HG03095 (cell line): ENCODE results near the gene EZH1.
"Not testable (repeated sequence)": the region's sequence is repeated elsewhere in the genome, so short reads cannot be mapped to it uniquely, and the experiment has no call there.

Experiments
- ATAC-seq: cut with Tn5 transposase; IDR thresholded peaks from one replicate; pipeline ENCODE4 v1.9.1; 2021; ENCODE audit warnings: moderate library complexity; ENCODE audit not compliant: unreplicated experiment

The EZH1 gene

DNA sequence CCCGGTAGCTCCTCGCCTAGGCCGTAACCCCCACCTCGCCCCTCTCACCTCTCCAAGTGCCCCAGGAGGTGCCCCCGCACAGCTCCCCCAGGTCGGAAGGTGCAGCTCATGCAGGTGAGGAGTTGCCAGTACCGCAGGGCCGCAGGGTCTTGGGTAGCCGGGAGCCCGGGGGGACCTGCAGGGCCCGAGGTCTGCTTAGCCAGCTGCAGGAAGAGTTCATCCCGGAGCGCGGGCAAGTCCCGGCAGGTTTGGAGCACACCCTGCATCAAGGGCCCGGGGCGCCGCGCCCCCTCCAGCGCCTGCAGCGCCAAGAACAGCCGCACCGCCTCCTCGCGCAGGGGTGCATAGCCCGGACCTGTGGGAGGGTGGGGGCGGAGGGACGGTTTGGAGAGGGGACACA lies 72.8 kb downstream of the EZH1 start:
- ATAC-seq = no peak

DNA sequence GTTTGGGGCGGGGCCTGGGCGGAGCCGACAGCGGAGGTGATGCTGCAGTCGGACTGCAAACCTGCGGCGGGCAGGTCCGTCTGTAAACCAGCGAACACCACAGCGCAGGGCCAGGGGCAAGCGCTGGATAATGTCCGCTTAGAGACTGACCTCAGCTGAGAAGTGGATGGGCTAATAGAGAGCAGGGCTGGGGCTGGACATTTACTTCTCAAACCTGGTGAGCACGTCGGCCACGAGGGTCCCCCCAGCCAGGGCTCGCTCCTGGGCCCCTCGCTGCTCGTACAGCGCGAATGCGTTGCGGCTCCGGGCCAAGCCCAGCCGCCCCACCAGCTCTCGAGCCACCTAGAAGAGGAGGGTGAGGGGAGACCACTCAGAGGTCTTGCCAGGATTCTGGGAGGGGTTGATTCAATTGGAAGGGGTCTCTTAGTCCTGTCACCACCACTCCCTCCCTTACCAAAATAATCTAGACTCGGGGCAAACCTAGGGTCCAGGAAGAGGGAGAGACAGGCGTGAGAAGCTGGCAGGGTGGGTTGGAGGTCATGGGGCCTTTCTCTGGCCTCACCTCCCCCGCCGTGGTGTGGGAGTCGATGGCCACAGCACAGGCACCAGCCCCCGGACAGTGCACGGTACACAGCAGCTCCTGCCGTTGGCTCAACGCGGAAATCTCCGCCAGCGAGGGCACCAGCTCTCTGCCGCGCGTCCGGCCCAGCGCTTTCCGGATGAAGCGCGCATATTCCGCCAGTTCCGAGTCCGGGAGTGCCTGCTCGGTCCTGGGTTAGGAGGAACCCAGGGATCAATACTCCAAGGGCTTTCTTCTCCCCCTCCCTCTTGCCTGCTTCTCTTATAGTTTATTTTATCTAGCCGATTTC lies 73.8 kb downstream of the EZH1 start:
- no peak for ATAC-seq

DNA sequence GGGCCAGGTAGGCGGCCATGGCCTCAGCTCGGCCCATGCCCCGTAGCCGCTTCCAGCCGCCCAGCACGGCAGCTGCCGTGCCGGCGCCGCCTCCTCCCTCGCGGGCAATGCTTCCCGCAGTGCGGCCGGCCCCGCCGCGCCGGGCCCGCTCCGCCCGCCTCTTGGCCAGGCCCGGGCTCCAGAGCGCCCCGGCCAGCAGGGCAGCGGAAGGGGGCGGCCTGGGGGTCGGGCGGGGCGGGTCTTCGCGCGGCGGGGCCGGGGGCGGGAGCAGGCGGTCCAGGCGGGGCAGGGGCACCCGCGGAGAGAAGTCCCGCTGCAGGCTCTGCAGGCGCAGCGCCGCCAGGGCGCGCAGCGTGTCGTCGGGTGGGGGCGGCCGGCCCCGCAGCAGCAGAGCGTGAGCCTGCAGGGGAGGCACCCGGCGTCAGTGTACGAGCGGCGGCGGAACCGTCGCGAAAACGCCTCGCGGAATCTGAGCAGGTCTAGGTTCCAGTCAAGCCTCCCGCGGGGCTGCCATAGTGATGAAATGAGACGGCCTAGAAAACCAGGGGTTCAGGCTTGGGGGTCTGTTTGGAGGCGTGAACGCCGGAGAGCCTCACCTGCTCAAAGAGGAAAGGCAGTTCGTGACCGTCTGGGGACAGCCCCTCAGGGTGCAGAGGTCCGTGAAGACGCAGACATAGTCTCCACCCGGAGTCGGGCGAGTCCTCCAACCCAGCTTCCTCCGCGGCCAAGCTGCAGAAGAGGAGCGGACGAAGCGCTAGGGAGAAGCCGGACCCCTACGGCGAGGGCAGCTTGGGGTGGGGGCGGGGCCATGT lies 74.7 kb downstream of the EZH1 start:
- no peak for ATAC-seq

DNA sequence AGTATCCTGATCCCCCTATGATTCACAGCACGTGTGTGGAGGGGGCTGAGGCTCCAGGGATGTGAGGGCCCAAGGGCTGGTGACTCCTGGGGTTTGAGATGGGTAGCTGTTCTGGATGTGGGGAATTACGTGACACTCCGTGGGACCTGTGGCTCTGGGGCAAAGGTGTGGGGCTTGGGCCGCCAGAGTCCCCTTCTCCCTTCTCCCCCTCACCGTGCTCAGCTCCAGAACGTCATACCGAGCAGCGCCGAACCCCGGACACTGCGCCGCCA lies 75.2 kb downstream of the EZH1 start:
- no peak for ATAC-seq

DNA sequence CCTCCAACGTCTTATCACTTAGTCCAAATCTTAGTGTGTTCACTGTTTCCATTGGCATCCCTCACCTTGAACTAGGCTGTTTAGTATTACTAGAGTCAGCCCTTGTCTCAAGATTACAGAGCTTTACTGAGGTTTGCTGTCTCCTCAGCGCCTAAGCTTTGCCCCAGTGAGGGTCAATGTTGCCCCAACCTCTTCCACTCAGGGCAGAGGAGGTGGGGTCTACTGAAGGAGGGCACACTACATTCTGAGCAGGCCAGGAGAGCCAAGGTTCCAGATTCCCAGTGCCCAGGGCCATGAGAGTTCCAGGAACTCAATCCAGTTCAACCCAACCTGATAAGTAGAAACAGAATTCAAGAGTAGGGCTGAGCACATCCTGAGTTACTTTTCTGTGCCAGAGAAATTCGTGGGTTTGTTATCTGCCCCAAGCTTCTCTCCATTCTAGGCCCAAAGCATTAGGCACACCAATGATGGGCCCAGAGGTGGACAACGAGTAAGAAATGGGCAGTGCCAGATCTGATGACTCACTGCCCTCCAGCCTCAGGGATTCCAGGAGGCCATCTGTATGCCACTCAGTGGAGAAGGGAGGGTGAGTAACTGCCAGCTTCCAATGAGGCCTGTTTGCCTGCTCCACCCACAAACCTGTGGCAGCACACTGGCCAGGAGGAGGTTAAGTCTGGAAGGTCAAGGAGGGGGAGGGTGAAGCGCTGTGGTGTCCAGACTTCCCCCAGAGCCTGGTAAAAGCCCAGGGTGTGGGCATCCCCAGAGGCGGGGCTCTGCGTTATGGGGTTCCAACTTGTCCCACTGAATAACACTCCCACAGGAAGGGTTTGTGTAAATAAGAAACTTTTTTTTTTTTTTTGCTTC lies 77.5 kb downstream of the EZH1 start:
- ATAC-seq = no peak

DNA sequence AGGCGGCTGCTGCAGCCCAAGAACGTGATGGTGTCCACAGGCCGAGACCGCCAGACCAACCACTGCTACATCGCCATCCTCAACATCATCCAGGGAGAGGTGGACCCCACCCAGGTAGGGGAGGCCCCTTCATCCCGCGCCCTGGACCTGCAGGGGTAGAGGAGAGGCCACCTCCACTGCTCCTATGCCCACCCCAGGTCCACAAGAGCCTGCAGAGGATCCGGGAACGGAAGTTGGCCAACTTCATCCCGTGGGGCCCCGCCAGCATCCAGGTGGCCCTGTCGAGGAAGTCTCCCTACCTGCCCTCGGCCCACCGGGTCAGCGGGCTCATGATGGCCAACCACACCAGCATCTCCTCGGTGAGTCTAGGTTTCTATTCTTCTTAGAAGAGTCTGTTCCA lies 78.7 kb downstream of the EZH1 start:
- not testable (repeated sequence) for ATAC-seq

GRCh38 chr17:42665581-42666001 lies 79.2 kb downstream of the EZH1 start:
- ATAC-seq = no peak

DNA sequence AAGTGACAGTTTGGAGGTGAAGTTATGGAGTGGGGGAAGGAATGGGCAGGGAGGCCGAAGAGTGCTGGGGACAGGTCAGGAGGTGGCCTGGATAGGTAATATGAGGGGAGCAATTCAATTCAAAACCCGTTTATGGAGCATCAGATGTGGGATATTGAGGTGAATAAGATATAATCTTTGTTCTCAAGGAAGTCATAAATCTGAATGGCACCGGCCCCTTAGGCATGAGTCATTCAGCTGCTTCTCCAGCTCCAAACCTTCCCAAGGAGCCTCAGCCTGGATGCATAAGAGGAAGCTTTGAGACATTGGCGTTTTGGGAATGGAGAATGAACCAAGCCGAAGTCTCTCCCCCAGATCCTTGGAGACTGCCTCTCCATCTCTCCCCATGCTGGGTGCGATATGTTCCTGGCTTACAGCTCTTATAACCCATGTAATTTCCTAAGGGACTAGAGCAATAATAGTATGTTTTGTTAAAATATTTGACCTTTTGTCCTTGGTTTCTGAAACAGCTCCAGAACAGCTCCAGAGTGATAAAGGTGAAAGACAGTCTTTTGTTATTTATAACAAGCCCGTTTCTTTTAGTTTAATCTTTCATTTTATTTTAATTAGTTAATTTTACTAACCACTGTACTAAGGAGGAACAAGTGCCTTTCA lies 84.0 kb downstream of the EZH1 start:
- ATAC-seq = no peak

DNA sequence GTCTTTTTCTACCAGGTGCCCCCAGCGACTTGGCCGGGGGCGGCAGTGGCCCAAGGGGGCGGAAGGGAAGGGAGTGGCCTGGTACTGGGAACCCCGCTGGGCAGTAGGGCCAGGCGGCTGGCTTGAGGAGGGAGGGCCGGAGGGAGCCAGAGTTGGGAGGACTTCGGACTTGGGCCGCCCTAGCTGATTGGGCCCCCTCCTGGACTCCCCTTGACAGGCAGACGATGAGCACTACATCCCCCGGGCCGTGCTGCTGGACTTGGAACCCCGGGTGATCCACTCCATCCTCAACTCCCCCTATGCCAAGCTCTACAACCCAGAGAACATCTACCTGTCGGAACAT lies 84.9 kb downstream of the EZH1 start:
- not testable (repeated sequence) for ATAC-seq

DNA sequence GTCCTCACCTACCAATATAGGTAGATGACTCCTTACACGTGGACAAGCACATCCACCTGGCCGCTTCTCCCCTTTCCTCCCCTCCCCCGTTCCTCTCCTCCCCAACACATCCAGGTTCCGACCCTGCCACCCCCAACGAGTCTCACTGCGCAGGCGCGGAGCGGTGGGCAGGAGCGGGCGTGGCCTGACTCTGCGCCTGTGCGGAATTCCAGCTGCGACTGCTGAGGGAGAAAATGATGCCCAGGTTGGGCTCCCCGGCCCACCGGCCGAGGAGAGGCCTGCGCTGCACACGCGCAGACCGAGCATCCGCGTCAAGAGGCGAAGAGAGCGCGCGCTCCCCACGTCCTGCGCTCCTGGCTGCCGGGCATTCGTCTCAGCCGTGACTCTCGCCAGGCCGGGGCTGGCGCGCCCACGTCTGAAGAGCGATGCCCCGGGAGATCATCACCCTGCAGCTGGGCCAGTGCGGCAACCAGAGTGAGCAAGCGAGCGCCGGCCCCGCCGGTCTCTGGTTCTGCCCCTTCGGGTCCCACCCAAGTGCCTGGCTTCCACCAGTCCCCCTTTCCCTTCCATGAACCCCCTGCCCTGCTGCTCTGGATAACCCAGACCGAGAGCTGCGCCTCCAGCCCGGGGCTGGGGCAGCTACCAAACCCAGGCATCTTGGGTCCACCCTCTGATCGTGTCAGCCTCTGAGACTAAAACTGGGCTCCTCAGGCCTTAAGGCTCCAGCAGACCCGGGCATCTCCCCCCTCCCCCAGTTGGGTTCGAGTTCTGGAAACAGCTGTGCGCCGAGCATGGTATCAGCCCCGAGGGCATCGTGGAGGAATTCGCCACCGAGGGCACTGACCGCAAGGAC lies 85.5 kb downstream of the EZH1 start, which contains the start of gene TUBG2:
Gene TUBG2, plus strand, starts transcription at position 206 of the 853 bp plus-strand sequence. Its CDS starts 220 bp downstream, at position 426.
- no peak for ATAC-seq

DNA sequence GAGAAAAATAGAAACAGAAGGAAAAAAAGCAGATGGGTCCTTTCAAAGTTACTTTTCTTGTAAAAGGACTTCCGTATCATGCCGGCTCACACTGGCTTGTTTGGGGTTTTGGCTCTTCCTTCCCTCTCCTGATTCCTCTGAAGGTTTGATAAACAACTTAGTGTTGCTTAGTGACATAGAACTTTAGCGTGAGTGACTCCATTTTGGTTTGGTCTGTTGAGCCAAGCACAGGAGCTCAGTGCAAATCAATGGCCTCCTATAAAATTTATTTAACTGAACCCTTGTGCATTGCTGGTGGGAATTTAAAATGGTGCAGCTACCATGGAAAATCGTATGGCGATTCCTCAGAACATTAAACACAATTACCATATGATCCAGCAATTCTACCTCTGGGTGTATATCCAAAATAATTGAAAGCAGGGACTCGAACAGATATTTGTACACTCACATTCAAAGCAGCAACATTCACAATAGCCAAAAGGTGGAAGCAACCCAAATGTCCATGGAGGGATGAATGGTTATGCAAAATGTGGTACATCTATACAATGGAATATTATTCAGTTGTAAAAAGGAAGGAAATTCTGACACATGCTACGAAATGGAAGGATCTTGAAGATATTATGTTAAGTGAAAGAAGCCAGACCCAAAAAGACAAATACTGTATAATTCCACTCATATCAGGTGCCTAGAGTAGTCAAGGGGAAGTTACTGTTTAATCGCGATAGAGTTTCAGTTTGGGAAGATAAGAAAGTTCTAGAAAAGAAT lies 86.8 kb downstream of the EZH1 start:
- ATAC-seq = no peak

DNA sequence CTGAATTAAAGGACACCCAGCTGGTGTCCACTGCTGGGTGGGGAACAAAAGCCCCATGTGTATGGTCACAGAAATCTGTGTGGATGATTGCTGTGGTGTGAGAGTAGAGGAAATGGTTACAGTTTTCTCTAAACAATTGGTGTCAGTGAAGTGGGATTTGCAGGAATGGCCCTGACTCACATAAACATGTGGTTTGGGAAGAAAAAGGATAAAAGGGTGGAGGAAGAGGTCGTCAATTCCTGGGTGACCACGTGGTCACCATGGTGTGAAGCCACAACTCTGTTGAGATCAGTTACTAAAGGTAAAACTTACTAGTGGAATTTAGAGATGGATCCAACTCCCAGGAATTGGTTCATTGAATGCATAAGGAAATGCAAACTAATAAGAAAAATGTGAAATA lies 89.3 kb downstream of the EZH1 start:
- no peak for ATAC-seq

DNA sequence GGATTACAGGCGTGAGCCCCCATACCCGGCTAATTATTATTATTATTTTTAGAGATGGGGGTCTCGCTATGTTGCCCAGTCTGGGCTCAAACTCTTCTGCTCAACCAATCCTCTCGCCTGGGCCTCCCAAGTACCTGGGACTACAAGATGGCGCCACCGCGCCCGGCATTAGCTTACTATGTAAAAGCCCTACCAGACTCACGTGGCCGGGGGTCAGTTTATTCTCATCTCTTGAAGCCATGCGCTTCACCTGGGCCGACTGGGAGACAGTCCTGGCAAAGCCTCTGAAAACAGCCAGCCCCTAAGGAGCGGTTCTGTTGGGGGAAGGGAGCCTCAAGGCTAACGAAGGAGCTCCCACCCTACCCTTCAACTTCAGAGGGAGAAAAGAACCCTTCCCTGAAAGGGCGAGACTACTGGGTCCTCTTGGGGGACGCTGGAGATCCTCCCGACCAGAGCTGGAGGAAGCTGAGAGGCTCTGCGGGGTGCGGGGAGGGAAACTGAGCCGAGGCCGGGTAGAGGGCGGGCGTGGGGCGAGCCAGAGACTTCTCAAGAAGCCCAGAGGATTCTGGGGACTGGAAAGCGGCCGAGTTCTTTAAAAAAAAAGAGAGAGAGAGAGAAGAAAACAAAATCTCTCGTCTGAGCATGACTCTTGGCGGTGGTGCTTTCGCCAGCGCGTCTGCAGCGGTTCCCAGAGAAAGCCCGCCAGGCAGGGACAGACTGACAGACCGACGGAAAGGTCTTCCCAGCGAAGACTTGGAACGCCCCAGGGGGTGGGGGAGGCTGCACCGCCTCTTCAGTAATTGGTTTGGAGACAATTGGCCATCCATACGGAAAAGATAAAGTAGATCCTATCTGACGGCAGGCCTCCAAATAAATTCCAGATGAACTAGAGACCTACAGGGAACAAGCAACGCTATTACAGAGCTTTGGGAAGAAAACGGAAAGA lies 91.4 kb downstream of the EZH1 start:
- no peak for ATAC-seq

DNA sequence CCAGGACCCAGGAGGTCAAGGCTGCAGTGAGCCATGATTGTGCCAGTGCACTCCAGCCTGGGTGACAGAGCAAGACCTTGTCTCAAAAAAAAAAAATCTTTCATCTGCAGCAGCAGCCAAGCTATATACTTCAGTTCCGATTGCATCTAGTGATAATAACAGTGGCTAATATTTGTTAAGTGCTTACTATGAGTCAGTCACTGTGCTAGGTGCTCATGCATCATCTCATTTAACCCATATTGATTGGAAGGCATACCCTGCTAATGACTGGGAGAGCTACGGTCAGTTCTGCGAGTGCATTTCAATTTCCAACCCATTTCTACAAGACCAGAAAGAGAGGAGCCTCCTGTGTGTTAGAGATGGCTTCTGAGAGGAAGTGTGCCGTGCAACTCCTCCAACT lies 93.4 kb downstream of the EZH1 start:
- ATAC-seq = no peak
